IPS-NIHi11 (cell line): ENCODE data around the gene CCNT2.
"Not testable (repeated sequence)": the region's sequence is repeated elsewhere in the genome, so short reads cannot be mapped to it uniquely, and the experiment has no call there.

Source experiments
- DNase-seq: peaks from one replicate; pipeline ENCODE4 v3.0.0; 2012; ENCODE audit warnings: mixed read lengths, low spot score

The CCNT2 gene

DNA sequence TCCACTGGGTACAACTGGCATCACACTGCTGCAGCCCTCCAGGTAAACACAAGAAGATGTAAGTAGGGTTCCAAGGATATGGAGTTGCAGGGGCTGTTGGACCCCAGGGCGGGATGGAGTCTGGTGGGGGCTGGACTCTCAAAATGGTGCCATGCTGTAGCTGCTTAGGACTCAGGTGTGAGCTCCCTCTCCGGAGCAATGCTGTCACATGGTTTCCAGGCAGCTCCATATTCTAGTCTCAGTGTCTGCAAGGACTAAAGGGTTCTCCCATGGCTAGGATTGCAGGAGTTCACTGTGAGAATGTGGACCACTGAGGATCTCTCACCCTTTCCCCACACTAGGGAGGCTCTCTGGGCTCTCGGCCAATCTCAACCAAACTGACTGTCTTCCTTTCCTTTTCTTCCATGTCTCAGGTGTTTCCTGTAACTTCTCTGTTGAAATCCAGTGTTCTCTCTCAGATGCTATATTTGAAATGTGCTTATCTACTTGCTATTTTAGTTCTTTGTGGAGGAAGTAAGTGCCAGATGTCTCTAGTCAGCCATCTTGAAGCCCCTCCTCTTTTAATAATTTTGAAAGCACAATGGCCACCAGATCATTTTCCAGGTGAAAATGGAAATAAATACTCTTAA is 57.6 kb downstream of the CCNT2 start:
- DNase-seq: no peak

DNA sequence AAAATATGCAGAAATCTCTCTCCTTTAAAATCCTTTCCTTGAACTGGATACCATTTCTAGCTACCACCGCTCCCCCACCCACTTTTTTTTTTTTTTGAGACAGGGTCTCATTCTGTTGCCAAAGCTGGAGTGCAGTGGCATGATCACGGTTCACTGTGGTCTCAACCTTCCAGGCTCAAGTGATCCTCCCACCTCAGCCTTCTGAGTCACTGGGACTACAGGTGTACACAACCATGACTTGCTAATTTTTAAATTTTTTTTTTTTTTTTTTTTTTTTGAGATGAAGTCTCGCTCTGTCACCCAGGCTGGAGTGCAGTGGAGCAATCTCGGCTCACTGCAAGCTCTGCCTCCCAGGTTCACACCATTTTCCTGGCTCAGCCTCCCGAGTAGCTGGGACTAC is 58.5 kb downstream of the CCNT2 start:
- DNase-seq: not testable (repeated sequence)

DNA sequence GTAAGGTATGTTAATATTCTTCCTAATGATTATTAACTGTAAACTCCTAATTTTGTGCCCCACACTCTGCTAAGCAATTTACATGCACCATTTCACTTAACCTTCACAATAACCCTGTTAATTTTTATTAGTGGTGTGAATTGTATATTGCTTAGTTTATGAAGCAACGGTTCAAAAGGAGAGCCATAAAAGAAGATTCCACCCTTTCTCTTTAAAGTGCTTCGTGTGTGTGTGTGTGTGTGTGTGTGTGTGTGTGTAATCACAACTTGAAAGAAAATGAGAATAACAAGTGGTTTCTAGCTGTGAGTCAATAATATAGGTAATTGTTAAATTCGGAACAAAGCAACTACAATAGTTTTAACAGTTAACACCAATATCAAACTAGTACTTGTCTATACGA is 60.6 kb downstream of the CCNT2 start:
- DNase-seq: no peak

DNA sequence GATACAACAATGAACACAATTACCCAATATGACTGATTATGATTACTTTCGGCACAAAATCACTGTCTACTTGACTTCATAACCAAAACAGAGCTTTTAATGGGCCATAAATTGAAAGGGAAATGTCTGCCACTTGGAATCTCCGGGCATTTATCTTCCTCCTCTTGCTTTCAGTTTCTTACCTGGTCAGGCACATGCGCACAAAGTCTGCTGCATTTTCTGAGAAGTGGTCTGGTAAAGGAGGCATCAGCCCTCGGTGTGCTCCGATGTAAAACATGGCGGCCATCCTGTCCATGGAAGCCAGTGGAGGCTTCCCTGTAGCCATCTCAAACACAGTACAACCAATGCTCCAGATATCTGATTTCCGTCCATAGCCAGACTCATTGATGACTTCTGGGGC is 62.0 kb downstream of the CCNT2 start:
- no peak for DNase-seq

DNA sequence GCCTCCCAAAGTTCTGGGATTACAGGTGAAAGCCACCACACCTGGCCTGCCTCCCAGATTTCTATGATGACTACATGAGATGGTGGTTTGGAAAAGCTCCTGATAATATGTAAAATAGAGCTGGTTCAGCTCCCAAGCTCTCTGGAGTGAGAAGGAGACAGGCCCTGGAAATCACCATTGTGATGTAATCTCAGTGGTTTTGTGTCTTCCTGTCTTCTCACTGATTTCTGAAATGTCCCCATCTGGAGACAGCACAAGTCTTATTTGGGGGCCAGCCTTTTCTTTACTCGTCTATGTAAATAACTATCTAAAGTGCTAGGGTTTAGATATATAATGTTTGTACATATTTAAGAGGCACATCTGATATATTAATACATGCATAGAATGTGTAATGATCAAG is 64.0 kb downstream of the CCNT2 start:
- no peak for DNase-seq

DNA sequence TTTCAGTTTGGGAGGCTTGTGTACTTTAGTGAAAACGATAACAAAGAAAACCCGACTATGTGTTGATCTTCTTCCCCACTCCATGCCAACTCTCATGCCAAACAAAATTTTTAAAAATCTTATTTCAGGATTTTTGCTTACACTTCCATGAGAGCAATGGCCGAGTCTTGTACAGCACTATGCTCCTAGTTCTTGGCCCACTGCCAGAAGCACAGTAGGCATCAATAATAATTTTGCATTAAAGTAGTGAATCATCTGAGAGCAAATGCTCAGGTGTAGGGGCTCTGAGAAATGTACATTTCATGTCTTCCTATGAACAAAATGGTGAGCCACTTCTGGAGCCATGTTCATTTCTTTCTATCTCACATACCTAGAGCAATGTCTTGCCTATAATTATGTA is 66.4 kb downstream of the CCNT2 start:
- DNase-seq: no peak

DNA sequence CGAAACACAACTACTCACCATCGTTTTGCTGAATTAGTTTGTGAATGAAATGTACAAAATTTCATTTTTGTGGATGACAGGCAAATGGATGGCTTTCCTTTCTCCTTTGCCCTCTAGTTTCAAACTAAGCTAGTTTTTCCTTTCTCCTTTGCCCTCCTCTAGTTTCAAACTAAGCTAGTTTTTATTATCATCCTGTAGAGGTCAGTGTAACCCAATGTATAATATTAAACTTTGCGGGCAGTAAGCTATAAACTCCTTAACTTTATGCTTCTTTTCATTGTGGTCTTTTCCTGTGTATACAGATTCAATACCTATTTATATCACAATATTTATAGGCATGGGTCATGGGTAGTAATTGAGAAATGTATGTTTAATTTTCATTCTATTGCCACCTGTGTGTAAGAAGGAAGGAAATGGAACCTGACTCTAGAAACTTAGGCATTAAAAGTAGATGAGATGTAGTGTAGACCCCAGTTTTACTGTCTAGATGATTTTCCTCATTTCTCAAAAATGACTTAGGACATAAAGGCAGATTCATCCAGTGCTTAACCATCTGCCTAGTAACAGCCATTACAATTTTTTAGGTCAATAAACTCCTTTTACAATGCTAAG is 70.5 kb downstream of the CCNT2 start:
- DNase-seq: no peak

DNA sequence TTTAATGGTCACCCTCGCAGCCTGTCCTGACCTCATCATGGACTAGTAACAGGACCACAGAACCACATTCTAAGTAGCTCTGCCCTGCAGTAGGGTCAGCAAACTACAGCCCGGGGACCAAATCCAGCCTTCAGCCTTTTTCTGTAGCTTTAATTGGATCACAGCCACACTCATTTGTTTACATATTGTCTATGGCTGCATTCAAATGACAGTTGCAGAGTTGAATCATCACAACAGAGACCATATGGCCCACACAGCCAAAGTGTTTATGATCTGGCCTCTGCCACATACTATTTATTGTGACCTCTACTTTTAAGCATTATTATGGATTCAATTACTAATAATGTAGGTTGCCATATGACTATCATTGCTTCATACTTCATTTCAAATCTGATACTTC is 80.9 kb downstream of the CCNT2 start:
- no peak for DNase-seq

DNA sequence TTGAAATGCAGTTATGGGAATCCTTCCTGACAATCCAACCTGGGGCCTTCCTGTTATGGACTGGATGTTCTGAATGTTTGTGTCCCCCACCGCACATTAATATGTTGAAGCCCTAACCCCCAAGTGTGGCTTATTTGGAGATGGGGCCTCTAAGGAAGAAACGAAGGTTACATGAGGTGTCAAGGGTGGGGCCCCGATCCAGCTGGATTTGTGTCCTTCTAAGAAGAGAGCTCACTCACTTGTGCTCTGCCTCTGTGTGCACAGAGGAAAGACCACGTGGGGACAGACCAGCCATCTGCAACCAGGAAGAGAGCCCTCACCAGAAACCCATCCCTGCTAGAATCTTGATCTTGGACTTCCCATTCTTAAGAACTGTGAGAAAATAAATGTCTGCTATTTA is 84.2 kb downstream of the CCNT2 start:
- no peak for DNase-seq

DNA sequence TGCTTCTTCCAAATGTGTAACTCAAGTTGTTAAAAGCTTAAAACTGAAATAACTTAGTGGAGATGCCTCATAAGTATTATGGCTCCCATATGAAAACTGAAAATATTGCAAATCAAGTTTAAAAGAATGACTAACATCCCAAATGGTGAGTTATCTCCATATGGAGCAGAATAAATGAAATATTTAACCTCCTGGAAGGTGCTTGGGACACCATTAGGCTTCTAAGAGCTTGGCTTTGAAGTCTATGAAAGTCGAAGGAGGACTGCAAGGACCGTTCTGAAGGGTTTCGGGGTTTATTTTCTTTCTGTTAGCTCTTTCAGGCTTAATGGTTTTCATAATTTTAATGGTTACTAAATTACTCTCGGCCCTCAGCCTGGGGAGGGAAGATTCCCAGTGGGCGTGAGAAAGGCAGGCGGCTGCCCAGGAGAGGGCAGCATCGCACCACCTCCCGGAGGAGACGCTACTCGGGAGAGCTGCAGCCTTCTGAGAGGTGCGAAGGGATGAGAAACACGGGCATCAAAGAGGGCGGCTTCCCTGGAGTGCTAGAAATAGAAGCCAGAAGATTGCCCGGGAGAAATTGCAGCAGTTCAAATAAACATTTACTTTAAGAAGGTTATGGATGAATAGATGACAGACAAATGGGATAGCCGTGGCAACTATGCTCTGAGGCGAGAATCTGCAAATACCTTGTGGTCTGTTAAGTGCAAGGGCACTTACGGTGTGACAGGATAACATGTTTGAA is 85.6 kb downstream of the CCNT2 start:
- DNase-seq: peak; percentile 88

DNA sequence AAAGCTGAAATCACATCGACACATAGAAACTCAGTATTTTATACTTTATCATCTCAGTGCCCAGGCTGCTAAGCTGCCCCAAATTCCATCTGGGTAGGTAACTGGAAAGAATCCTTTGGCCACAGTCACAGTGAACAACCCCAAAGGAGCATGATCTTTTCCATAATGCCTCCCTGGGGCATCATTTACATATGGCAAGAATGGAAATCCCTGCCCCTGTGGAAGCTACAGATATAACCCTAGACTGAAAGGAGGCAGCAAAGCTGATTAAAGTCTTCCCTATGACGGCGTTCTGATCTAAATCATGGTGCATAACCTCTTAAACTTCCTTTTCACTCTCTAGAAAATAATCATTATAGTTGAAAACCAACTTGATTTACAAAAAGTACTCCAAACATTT is 87.1 kb downstream of the CCNT2 start:
- DNase-seq: no peak
